ENCODE data around the gene IMPDH2. TPM values are rescaled to one million over a fixed set of nuclear protein-coding genes. Genes with fewer than 3 reads are reported as not detected.
"Not testable (repeated sequence)": the region's sequence is repeated elsewhere in the genome, so short reads cannot be mapped to it uniquely, and the experiment has no call there.

The IMPDH2 gene
- total and polyA plus RNA-seq, 2 experiments from 2014 or later = 118 to 186 TPM

DNA sequence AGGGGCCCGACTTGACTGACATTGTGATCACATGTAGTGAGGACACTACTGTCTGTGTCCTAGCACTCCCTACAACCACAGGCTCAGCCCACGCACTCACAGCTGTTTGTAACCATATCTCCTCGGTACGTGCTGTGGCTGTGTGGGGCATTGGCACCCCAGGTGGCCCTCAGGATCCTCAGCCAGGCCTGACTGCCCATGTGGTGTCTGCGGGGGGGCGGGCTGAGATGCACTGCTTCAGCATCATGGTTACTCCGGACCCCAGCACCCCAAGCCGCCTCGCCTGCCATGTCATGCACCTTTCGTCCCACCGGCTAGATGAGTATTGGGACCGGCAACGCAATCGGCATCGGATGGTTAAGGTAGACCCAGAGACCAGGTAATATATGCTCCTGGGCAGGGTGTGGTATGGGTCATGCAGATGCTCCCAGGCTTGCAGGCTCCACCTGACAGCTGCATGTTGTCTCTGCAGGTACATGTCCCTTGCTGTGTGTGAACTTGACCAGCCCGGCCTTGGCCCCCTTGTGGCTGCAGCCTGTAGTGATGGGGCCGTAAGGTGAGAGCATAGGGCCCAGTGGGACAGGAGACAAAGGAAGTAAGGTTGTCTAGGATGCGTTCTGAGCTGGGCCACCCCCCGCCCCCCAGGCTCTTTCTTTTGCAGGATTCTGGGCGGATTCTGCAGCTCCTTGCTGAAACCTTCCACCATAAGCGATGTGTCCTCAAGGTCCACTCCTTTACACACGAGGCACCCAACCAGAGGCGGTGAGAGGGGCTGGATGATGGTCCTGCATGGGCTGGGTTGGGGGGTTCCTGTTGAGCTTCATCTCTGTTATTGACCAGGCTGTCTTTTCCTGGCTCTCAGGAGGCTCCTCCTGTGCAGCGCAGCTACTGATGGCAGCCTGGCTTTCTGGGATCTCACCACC lies 15.2 kb downstream of the IMPDH2 start:
- Histone ChIP-seq H3K4me1 (ENCODE audit: low read depth) (peaks cover 5% of the 10 kb centered on the region), H3K27ac (peak overlapping the region; percentile 72), H3K9me3 (ENCODE audit: low read depth) (no peaks in the 10 kb centered on the region), H3K4me3 (no peak overlapping the region), H3K36me3 (peaks cover 38% of the 10 kb centered on the region), H3K27me3 (no peaks in the 10 kb centered on the region)
- peak; percentile 62 for TF ChIP-seq CTCF (IDR thresholded peaks at IDR 0.05; ENCODE audit: low read depth, low read length)
- peak; percentile 42 to 47 for DNase-seq (ENCODE audit: low read depth in 1 of 2, low spot score in 1 of 2)

DNA sequence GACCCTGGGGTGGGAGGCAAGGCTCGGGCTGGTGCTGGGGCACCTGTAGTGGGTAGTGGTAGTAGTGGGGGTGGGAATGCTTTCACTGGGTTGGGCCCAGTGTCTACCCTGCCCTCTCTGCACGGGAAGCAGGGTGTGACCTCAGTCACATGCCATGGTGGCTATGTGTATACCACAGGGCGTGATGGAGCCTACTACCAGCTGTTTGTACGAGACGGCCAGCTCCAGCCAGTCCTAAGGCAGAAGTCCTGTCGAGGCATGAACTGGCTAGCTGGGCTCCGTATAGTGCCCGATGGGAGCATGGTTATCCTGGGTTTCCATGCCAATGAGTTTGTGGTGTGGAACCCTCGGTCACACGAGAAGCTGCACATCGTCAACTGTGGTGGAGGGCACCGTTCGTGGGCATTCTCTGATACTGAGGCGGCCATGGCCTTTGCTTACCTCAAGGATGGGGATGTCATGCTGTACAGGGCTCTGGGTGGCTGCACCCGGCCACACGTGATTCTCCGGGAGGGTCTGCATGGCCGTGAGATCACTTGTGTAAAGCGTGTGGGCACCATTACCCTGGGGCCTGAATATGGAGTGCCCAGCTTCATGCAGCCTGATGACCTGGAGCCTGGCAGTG lies 16.0 kb downstream of the IMPDH2 start:
- peak overlapping the region; percentile 72 for H3K27ac ChIP-seq
- no peaks in the 10 kb centered on the region for H3K9me3 ChIP-seq (ENCODE audit: low read depth)
- no peak overlapping the region for H3K4me3 ChIP-seq
- H3K27me3 ChIP-seq = no peaks in the 10 kb centered on the region
- H3K4me1 ChIP-seq (ENCODE audit: low read depth) = peaks cover 5% of the 10 kb centered on the region
- peaks cover 38% of the 10 kb centered on the region for H3K36me3 ChIP-seq
- no peak for DNase-seq (ENCODE audit: low read depth in 1 of 2, low spot score in 1 of 2)
- TF ChIP-seq CTCF (IDR thresholded peaks at IDR 0.05; ENCODE audit: low read depth, low read length) = no peak

- no peaks in the 10 kb centered on the region for H3K27me3 ChIP-seq
Observed at GRCh38 chr3:49012441-49013017, 16.7 kb downstream of the IMPDH2 start.

GRCh38 chr3:49009396-49009795 lies 19.8 kb downstream of the IMPDH2 start:
- Histone ChIP-seq H3K27me3 (no peaks in the 10 kb centered on the region), H3K27ac (no peak overlapping the region), H3K9me3 (ENCODE audit: low read depth) (no peaks in the 10 kb centered on the region), H3K36me3 (peaks cover 17% of the 10 kb centered on the region), H3K4me3 (no peak overlapping the region), H3K4me1 (ENCODE audit: low read depth) (no peaks in the 10 kb centered on the region)
- DNase-seq (ENCODE audit: low read depth in 1 of 2, low spot score in 1 of 2) = no peak
- TF ChIP-seq CTCF (IDR thresholded peaks at IDR 0.05; ENCODE audit: low read depth, low read length) = no peak

More at GRCh38 chr3:49012441-49013017, 16.7 kb downstream of the IMPDH2 start:
- no peaks in the 10 kb centered on the region for H3K9me3 ChIP-seq (ENCODE audit: low read depth)
- peak in 1 of 2 donors; percentile 58 for DNase-seq (ENCODE audit: low read depth in 1 of 2, low spot score in 1 of 2)
- no peak for TF ChIP-seq CTCF (IDR thresholded peaks at IDR 0.05; ENCODE audit: low read depth, low read length)
- peak overlapping the region; percentile 72 for H3K27ac ChIP-seq
- H3K36me3 ChIP-seq = peaks cover 38% of the 10 kb centered on the region
- H3K4me1 ChIP-seq (ENCODE audit: low read depth) = peaks cover 3% of the 10 kb centered on the region
- no peak overlapping the region for H3K4me3 ChIP-seq

DNA sequence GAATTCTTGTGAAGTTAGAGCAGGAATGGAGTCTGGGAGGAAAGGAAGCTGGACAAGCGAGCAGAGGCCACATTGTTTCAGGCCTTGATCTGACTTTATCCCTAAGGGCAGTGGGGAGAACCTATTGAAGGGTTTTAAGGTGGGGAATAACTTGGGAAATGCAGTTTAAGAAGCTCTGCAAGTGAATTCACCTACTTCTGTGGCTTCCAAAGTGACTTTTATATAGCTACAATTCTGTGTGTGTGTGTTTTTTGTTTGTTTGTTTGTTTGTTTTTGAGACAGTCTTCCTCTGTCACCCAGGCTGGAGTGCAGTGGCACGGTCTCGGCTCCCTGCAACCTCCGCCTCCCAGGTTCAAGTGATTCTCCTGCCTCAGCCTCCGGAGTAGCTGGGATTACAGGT lies 20.6 kb downstream of the IMPDH2 start:
- Histone ChIP-seq H3K27ac (peak overlapping the region; percentile 62), H3K36me3 (peaks cover 11% of the 10 kb centered on the region)
- not testable (repeated sequence) for H3K4me3 ChIP-seq; H3K27me3 ChIP-seq; H3K4me1 ChIP-seq (ENCODE audit: low read depth); H3K9me3 ChIP-seq (ENCODE audit: low read depth); DNase-seq (ENCODE audit: low read depth in 1 of 2, low spot score in 1 of 2)
